Skeletal muscle tissue (tissue), 4 donors: ENCODE results near the gene ACAA2. TPM values are rescaled to one million over a fixed set of nuclear protein-coding genes. Genes with fewer than 3 reads are reported as not detected.

Source experiments
- H3K27ac ChIP-seq: one replicate; pipeline ENCODE4 v1.7.0; 2013; ENCODE audit warnings: mild to moderate bottlenecking, low read depth, low read length, inconsistent platforms
- H3K27me3 ChIP-seq, 3 donors: one replicate each; pipeline ENCODE4 v1.7.0; 2013; ENCODE audit warnings: low read length in 3 of 3; ENCODE audit not compliant: control insufficient read depth in 3 of 3, insufficient read depth in 3 of 3
- H3K36me3 ChIP-seq, 3 donors: one replicate each; pipeline ENCODE4 v1.7.0; 2013; ENCODE audit warnings: low read length in 3 of 3; ENCODE audit not compliant: control insufficient read depth in 3 of 3, insufficient read depth in 3 of 3
- H3K4me1 ChIP-seq, 3 donors: one replicate each; pipeline ENCODE4 v1.7.0; 2013; ENCODE audit warnings: low read length in 3 of 3, mild to moderate bottlenecking in 3 of 3; ENCODE audit not compliant: control insufficient read depth in 3 of 3, insufficient read depth in 3 of 3
- H3K4me3 ChIP-seq, 3 donors: one replicate each; pipeline ENCODE4 v1.7.0; 2013; ENCODE audit warnings: low read length in 3 of 3
- H3K9ac ChIP-seq, 3 donors: one replicate each; pipeline ENCODE4 v1.7.0; 2013; ENCODE audit warnings: low read length in 3 of 3, mild to moderate bottlenecking in 3 of 3, moderate library complexity in 2 of 3, low read depth in 1 of 3
- H3K9me3 ChIP-seq, 3 donors: one replicate each; pipeline ENCODE4 v1.7.0; 2013; ENCODE audit warnings: low read length in 3 of 3; ENCODE audit not compliant: control insufficient read depth in 3 of 3
- total RNA-seq: library from RNA; depleted of rRNA; stranded (reverse); fragments of >200 nt; gene quantifications from one replicate; pipeline ENCODE4 v1.2.3, GENCODE V29; 2014
- donor health status: Osteomylitis.

ACAA2 gene
- 77.2 TPM for total RNA-seq

DNA sequence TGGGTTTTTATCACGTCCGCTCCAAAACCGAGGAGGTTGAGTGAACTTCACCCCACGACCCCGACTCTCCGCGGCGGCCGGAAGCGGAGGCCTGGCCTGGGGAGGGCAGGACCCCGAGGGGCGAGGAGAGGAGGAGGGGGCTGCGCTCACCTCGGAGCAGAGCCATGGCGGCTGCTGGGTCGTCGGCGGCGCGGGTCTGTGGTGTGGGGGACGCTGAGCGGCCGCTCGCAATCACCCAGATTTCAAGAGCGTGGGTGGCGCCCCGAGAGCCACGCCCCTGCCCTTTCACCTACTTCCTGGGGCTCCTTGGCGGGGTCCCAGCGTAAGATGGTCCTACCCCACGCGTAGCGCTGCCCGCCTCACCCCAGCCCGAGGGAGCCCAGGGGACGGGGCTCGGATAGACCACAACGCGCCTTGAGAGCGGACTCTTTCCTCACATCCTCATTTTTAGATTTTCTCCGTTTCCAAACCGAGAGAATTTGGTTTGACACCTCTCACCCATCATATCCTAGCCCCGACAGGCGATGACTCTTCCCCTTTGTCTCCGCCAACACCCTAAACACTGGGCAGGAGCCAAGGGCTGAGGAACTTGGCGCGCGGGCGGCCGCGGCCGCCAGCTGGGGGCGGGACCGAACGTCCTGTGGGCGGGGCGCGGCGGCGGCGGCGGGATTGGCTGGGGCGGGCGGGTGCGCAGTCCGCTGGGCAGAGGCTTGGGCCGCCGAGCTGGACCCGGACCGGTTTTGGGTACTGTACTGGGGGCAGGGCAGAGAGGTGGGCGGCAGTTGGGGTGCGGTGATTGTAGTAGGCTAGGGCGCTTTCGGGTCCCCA is at the start of gene ACAA2:
TSS of gene ACAA2 (minus strand) at position 215 of the 828 bp plus-strand sequence. CDS start at position 166, 49 bp downstream.
- H3K36me3 ChIP-seq = no peaks in the 10 kb centered on the region
- H3K4me3 ChIP-seq = peak within 1 kb of the TSS; percentile 84 to 94 (median 88)
- peak within 1 kb of the TSS; percentile 86 to 92 (median 91) for H3K9ac ChIP-seq
- H3K4me1 ChIP-seq = peaks cover 12 to 21% (median 15%) of the 10 kb centered on the region in 3 donors
- peak within 1 kb of the TSS; percentile 93 for H3K27ac ChIP-seq
- H3K9me3 ChIP-seq = peaks cover 0 to 3% (median 0%) of the 10 kb centered on the region in 3 donors
- H3K27me3 ChIP-seq = no peaks in the 10 kb centered on the region

GRCh38 chr18:49862656-49863385 is 49.5 kb upstream of the ACAA2 start:
- Histone ChIP-seq H3K27ac (no peak overlapping the region), H3K27me3 (peaks cover 0 to 6% (median 4%) of the 10 kb centered on the region in 3 donors), H3K4me3 (no peak overlapping the region), H3K9me3 (no peaks in the 10 kb centered on the region), H3K36me3 (no peaks in the 10 kb centered on the region), H3K4me1 (no peaks in the 10 kb centered on the region), H3K9ac (no peak overlapping the region)

- Histone ChIP-seq H3K9me3 (no peaks in the 10 kb centered on the region), H3K27ac (no peak overlapping the region), H3K36me3 (no peaks in the 10 kb centered on the region), H3K27me3 (peaks cover 0 to 6% (median 4%) of the 10 kb centered on the region in 3 donors), H3K4me3 (no peak overlapping the region), H3K9ac (no peak overlapping the region), H3K4me1 (no peaks in the 10 kb centered on the region)
Measured at GRCh38 chr18:49861659-49862058, 48.3 kb upstream of the ACAA2 start.

DNA sequence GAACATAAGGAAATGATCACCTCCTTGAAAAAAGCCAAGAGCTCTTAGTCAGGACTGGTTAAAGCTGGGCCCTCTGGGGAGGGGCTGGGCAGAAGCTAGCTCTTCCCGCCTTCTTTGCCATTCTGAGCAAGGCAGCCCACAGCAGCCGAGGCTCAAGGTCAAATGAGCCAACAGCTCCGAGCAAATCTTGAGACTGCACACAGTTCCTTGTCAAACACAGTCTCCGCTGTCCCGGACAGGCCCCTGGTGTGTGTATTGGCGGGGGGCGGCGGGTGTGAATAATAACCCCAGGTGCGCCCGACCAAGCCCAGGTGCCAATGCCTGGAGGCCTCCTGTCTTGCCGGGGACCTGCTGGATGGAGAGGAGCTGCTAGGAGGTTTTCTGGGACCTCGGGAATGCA is 46.4 kb upstream of the ACAA2 start:
- no peak overlapping the region for H3K9ac ChIP-seq
- H3K27me3 ChIP-seq = peaks cover 0 to 6% (median 4%) of the 10 kb centered on the region in 3 donors
- no peaks in the 10 kb centered on the region for H3K9me3 ChIP-seq
- no peak overlapping the region for H3K27ac ChIP-seq
- no peaks in the 10 kb centered on the region for H3K4me1 ChIP-seq
- no peaks in the 10 kb centered on the region for H3K36me3 ChIP-seq
- H3K4me3 ChIP-seq = no peak overlapping the region

GRCh38 chr18:49859021-49859359 is 45.7 kb upstream of the ACAA2 start:
- H3K4me3 ChIP-seq = no peak overlapping the region
- no peaks in the 10 kb centered on the region for H3K4me1 ChIP-seq
- peaks cover 0 to 4% (median 3%) of the 10 kb centered on the region in 3 donors for H3K27me3 ChIP-seq

GRCh38 chr18:49858309-49859020 is 45.1 kb upstream of the ACAA2 start:
- Histone ChIP-seq H3K36me3 (no peaks in the 10 kb centered on the region), H3K9ac (no peak overlapping the region), H3K27ac (no peak overlapping the region), H3K4me1 (no peaks in the 10 kb centered on the region), H3K27me3 (peaks cover 0 to 2% (median 0%) of the 10 kb centered on the region in 3 donors), H3K9me3 (no peaks in the 10 kb centered on the region), H3K4me3 (no peak overlapping the region)

More at GRCh38 chr18:49859021-49859359, 45.7 kb upstream of the ACAA2 start:
- Histone ChIP-seq H3K27ac (no peak overlapping the region), H3K9ac (no peak overlapping the region), H3K9me3 (no peaks in the 10 kb centered on the region), H3K36me3 (no peaks in the 10 kb centered on the region)

DNA sequence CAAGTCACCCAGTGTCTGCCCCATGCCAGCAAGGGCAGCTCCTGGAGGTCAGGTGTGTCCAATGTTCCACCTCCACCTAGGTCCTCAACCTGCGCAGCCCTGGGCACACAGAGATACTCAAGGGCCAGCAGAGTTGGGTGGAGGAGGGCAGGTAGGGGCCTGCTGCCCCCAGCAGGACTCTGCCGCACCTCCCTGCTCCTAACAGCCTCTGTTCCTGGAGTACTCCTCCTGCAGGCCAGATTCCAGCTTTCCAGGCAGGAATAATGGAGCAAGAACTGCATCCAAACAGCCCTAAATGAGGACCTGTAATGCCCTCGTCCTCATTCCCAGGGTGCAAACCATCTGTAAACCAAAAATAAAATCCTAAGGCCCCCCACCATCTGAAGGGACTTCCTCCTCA is 44.4 kb upstream of the ACAA2 start:
- H3K27ac ChIP-seq = no peak overlapping the region
- no peak overlapping the region for H3K9ac ChIP-seq
- no peaks in the 10 kb centered on the region for H3K27me3 ChIP-seq
- no peaks in the 10 kb centered on the region for H3K9me3 ChIP-seq
- no peaks in the 10 kb centered on the region for H3K36me3 ChIP-seq
- H3K4me1 ChIP-seq = no peaks in the 10 kb centered on the region
- H3K4me3 ChIP-seq = no peak overlapping the region

DNA sequence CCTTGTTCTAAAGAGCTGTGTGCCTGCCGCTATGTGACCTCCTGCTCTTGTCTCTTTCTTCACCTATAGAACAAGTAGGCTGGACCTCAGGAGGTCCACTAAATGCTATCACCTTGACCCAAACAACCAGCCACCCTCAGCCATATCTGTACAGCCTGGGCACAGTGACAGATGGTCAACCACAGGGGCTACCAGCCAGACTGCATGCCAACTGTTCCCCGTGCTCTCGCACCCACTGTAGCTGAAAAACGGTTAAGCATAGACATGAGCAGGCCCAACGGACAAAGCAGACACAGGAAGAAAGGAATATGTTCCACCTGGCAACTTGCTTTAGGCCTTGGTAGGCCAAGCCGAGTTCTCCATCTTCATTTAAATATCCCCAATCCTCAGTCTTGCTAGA is 43.2 kb upstream of the ACAA2 start:
- Histone ChIP-seq H3K4me3 (no peak overlapping the region), H3K4me1 (no peaks in the 10 kb centered on the region), H3K27me3 (no peaks in the 10 kb centered on the region), H3K9ac (no peak overlapping the region), H3K9me3 (no peaks in the 10 kb centered on the region), H3K27ac (no peak overlapping the region), H3K36me3 (no peaks in the 10 kb centered on the region)

- H3K9ac ChIP-seq = no peak overlapping the region
- no peak overlapping the region for H3K4me3 ChIP-seq
- no peaks in the 10 kb centered on the region for H3K4me1 ChIP-seq
- H3K27me3 ChIP-seq = peaks cover 0 to 1% (median 0%) of the 10 kb centered on the region in 3 donors
- H3K9me3 ChIP-seq = no peaks in the 10 kb centered on the region
- H3K27ac ChIP-seq = no peak overlapping the region
- no peaks in the 10 kb centered on the region for H3K36me3 ChIP-seq
Measured at GRCh38 chr18:49855711-49856415, 42.5 kb upstream of the ACAA2 start.
